Panc1 (cell line): ENCODE measurements around the gene CASP6.

Source experiments
- CTCF ChIP-seq: fragments of 450-650 bp; IDR thresholded peaks from 2 replicates; pipeline ENCODE4 v1.5.1; 2017; ENCODE audit warnings: mild to moderate bottlenecking
- POLR2AphosphoS5 ChIP-seq: IDR thresholded peaks from 2 replicates; pipeline ENCODE4 v1.6.1; 2012; ENCODE audit warnings: mild to moderate bottlenecking, low read depth, low read length, moderate library complexity
- REST ChIP-seq, 2 experiments: IDR thresholded peaks; 2 replicates each; pipeline ENCODE4 v1.6.1; 2011 to 2012; ENCODE audit warnings: low read depth in 2 of 2, control low read depth in 1 of 2, low read length in 1 of 2, mild to moderate bottlenecking in 1 of 2, moderate library complexity in 1 of 2; ENCODE audit not compliant: insufficient read depth in 1 of 2
- SIN3A ChIP-seq: IDR thresholded peaks from 2 replicates; pipeline ENCODE4 v1.6.1; 2012; ENCODE audit warnings: low read depth, mild to moderate bottlenecking, low read length, moderate library complexity, borderline replicate concordance; ENCODE audit not compliant: insufficient read depth
- TCF7L2 ChIP-seq: IDR thresholded peaks from 2 replicates; pipeline ENCODE4 v1.6.1; 2011; ENCODE audit warnings: mild to moderate bottlenecking, low read depth, low read length, inconsistent platforms

- TF ChIP-seq CTCF (no peak), SIN3A (no peak), REST (IDR thresholded peaks at IDR 0.05; ENCODE audit: insufficient read depth in 1 of 2, low read depth in 2 of 2, low read length in 1 of 2) (no peak), POLR2AphosphoS5 (no peak), TCF7L2 (no peak)
These were observed 30.5 kb upstream of the CASP6 start for GRCh38 chr4:109733728-109734127.
